SKM-1 treated with dmso at 0.1 percent for 144 hours (cell line): ENCODE results near the gene GAPT.

Experiments
- DNase-seq: peaks from one replicate; lab custom pipeline; 2025; ENCODE audit not compliant: unreplicated experiment; lab: John Stamatoyannopoulos, UW

The GAPT gene

DNA sequence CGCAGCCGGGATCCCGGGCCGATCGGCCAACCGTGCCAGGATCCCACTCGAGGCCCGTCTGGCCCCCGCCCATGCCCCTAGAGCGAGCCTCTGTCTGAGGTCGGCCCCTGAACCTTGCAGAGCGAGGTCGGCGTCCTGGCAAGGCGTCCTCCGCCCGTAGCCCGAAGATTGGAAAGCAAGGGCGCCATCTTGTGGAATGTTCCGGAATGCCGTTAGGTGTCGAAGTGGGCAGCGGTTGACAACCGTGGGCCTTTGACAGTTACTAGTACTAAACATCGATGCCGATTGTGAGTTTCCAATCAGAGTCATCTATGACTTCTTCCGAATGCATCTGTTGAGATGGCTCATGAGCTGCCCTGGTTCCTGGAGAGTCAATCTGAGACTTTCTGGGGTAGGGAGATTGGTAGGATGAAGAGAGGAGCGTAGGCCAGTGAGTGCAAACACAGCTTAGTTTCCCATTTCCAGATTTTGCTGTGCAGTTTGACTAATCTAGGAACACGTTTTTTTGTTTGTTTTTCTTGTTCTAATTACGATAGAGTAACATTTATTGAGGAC is 30.4 kb upstream of the GAPT start:
- peak; percentile 80 for DNase-seq

DNA sequence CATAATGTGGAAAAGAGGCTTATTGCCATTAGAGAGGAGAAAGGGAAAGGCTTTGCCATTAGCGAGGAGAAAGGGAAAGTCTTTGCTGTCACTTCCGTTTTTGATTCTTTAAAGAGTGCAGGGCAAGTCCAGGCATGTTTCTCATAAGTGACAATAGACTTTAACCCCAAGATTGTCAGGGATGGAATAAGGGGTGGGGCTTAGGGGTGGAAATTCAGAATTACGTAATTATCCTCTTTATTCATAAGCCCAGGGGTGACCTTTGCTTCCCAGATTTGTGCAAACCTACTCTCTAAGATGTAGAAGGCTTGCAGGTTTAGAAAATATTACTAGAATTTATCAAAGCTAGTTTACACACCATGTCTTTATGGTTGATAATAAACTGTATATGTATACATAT is 29.1 kb upstream of the GAPT start:
- peak; percentile 94 for DNase-seq

DNA sequence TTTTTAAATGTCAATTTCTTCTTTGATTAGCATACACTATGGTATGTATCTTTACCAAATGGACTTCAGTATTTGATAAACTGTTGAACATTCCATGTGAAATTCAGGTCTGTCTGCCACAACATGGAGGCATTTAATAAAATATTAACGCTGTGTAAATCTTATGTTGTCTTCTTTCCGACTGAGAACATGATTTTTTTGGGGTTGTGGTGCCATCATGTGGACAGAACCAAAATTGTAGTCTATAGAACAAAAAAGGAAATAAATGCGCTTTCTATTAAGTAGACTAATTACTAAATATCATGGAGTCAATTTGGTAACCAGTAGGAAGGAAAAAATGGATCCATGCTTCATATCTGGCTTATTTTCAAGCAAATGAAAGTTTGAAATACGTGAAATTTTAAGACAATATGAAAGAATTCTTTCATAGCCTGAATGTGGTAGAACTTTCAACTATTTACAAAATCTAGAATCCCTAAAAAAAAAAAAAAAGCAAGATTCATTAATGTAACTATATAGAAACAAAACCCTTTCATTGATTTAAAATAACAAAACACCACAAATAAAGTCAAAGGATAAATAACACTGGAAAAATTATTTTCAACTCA is 28.5 kb upstream of the GAPT start:
- peak; percentile 45 for DNase-seq

DNA sequence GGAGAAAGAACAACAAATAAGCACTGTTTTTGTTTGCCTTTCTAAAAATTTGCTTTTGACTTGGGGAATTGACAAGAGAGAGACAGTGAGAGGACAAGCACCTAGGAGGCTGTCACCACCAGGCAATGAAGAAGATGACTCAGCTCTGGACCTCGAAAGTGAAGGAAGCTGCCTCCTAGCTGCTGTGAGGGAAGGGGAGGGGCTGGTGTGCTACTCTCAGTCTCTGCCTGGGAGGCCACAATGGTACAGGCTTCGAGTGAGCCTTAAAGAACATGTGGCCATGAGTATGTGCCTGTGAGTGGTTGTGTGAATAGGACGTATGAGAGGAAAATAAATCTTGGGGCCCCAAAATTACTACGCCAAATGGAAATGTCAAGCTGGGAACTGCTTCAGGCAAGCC is 24.3 kb upstream of the GAPT start:
- DNase-seq: peak; percentile 67

DNA sequence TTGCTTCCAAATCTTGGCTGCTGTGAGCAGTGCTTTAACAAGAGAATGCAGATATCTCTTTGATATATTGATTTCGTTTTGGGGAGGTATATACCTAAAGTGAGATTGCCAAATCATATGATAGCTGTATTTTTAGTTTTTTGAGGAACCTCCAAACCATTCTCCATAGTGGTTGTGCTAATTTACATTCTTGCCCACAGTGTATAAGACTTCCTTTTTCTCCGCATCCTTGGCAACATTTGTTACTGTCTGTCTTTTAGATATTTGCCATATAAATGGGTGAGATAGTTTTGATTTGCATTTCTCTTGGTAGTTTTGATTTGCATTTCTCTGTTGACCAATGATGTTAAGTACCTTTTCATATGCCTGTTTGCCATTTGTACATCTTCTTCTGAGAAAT is 21.3 kb upstream of the GAPT start:
- peak; percentile 61 for DNase-seq

DNA sequence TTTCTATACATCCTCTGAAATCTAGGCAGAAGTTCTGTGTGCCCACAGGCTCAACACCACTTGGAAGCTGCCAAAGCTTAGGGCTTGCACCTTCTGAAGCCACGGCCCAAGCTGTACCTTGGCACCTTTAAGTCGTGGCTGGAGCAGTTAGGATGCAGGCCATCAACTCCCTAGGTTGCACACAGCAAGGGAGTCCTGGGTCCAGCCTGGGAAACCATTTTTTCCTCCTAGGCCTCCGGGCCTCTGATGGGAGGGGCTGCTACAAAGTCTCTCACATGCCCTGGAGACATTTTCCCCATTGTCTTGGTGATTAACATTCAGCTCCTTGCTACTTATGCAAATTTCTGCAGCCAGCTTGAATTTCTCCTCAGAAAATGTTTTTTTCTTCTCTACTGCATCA is 15.8 kb upstream of the GAPT start:
- DNase-seq: no peak

DNA sequence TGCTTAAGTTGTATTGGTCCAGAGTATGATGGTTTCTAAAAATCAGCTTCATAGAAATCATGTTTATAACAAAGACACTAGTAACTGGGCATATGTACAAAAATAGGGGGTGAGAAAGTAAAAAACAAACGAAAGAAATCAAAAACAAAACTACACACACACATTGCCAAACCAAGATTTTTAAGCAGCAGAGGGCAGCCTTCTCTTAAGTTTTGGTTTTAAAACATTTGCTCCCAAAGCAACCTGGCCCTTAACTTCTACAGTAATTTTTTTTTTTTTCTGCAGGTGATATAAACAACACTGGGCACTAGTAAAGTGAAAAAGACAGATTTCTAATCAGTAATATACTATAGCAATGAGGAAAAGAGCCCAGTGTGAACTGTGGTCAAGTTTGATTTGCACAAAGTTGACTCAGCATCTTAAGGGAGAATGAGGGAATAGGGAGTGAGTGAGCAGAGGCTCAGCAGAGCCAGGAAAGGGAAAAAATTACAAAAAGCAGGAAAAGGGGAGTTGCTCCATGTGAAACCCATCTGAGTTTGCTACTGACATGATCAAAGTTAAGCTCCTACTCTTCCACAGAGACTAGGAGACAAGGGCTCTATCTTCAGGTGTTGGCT is 13.4 kb upstream of the GAPT start:
- no peak for DNase-seq

DNA sequence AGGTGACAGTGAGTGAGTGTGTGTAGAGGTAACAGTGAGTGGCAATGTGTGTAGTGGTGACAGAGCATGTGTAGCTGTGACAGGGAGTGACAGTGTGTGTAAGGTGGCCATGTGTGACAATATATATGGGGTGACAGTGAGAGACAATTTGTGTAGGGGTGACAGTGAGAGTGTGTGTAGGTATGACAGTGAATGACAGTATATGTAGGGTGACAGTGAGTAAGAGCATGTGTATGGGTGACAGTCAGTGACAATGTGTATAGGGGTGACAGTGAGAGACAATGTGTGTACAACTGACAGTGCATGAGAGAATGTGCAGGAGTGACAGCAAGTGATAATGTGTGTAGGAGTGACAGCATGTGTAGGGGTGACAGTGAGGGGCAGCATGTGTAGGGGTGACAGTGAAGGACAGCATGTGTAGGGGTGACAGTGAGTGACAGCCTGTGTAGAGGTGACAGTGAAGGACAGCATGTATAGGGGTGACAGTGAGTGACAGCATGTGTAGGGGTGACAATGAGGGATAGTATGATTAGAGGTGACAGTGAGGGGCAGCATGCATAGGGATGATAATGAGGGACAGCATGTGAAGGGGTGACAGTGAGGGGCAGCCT is 10.1 kb upstream of the GAPT start:
- no peak for DNase-seq

DNA sequence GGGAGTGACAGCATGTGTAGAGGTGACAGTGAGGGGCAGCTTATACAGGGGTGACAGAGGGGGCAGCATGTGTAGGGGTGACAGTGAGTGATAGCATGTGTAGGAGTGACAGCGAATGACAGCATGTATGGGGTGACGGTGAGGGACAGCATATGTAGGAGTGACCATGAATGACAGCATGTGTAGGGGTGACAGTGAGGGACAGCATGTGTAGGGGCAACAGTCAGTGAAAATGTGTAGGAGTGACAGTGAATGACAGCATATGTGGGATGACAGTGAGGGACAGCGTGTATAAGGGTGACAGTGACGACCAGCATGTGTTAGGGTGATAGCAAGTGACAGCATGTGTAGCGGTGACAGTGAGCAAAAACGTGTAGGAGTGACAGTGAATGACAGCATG is 9.4 kb upstream of the GAPT start:
- no peak for DNase-seq

DNA sequence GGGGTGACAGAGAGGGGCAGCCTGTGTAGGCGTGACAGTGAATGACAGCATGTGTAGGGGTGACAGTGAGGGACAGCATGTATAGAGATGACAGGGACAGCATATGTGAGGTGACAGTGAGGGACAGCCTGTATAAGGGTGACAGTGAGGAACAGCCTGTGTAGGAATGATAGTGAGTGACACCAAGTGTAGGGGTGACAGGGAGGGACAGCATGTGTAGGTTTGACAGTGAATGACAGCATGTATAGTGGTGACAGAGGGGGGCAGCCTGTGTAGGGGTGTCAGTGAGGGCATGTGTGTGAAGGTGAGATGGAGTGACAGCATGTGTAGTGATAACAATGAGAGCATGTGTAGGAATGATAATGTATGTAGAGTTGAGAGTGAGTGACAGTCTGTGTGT is 8.7 kb upstream of the GAPT start:
- no peak for DNase-seq

DNA sequence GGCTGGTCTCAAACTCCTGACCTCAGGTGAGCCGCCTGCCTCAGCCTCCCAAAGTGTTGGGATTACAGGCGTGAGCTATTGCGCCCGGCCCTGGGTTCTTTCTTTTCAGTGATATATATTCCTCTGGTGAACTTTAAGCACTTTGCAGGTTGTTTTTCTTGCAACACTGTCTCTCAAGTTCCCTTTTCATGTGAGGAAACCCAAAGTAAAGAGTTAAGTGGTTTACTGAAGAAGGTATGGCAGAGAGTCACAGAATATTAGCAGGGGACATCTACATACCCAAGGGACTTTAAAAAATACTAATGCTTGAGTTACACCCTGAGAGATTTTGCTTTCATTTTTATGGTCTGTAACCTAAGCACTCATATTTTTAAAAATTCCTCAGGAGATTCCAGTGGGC is 6.7 kb upstream of the GAPT start:
- peak; percentile 79 for DNase-seq

DNA sequence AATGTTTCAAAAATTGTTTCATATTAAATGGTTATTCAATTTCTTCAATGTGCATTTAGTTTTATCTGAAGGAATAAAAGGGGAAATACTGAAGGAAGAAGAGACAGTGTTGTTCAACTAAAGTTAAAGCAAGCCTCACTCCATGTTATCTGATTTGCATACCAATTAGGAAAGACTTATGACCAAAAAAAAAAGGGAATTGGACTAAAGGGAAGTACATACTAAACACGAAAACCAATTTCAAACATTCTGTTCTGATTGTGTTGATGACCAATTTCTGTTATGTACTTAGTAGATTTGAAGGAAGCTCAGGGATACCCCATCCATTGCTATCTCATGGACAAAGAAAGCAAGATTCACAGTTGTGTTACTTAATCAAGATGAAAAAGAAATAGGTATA is 4.9 kb upstream of the GAPT start:
- peak; percentile 49 for DNase-seq

DNA sequence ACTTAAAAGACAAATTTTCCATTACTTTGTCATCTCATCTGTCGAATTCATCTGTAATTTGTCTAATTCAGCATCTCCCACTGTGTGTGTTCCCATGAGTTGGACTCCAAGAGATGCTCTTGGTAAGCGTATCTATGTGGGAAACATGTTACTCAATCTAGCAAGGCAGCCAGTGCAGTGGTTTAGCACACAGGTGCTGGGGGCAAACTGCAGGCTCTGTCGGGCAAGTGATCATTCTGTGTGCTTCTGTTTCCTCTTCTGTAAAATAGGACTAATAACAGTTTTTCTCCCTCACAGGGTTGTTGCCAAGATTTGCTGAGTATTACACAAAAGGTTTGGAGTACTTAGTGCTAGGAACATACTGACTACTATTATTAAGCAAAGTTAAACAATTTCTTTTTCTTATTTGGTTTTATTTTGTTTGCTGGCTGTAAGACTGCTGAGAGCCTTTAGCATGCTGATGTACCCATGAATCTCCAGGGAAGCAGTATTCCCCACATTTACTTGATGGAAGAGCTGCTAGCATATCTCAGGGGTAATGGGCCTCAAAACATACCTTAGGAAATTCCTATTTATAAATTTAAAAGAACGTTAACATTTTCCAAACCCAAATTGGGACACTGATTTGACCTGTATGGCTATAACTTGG is 709 bp upstream of the GAPT start:
- peak; percentile 75 for DNase-seq

DNA sequence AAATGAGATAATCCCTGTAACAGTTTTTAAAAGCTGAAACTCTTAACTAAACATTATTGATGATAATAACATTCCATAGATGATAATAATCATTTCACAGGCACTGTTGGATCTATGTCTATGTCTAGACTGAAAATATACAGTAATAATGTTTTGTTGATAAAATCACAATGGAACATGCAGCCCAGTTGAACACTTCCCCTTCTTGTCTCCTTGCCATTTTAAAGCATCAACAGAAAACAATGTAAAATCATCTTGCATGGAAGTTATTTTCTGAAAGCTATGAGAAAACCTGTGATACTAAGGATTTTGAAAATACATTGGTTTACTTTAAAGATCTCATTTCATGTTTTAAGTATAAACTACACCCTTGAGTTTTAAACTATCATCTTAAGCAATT is 1.9 kb downstream of the GAPT start:
- no peak for DNase-seq

DNA sequence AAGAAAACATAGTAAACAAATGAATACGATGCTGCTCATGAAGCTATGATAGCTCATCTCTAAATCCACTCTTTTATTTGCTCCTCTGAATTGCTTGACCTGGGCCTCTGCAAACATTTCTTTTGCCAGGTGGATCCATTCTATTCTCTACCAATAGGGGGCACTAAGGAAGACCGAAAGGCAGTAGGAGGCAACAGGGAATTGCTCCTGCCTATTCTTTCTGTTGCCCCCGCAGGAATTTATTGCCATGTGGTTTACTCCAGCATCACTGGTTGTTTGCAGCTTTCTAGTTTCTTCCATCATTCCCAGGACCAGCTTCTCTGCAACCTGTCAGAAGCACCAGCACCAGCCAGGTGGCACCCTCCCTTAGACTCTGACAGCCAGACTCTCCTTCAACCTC is 5.3 kb downstream of the GAPT start:
- no peak for DNase-seq

DNA sequence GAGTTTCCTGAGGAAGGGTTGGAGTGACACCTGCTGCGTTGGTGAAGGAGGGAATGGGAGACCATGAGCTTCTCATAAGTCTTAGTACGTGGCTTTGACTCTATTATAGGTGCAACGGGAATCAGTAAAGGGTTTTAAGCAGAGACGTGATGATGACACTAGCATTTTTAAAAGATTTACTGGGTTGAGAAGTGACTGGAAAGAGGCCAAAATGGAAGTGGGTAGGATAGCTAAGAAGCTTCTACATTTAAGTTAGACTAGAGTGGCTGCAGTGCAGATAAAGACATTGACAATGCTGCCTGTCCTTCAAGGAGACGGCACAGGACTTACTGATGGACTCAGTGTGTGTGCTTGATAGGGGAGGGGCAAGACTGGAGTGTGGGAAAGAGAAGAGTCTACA is 6.2 kb downstream of the GAPT start:
- DNase-seq: no peak

DNA sequence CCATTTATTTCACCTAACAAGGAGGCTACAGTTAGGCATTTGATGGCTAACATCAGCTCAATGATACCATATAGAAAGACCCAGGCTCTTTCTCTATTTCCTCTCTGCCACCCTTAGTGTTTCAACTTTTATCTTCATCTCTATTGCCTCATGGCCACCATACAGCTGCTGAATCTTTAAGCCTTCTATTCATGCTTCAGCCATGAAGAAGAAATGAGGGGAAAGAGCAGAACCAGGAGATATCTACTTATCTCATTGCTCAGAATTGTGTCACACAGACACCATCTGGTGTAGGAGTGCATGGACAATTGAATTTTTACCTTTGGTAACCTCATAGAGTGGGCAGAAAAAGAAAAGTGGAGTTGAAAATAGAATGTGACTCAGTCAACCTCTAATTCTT is 6.7 kb downstream of the GAPT start:
- no peak for DNase-seq

DNA sequence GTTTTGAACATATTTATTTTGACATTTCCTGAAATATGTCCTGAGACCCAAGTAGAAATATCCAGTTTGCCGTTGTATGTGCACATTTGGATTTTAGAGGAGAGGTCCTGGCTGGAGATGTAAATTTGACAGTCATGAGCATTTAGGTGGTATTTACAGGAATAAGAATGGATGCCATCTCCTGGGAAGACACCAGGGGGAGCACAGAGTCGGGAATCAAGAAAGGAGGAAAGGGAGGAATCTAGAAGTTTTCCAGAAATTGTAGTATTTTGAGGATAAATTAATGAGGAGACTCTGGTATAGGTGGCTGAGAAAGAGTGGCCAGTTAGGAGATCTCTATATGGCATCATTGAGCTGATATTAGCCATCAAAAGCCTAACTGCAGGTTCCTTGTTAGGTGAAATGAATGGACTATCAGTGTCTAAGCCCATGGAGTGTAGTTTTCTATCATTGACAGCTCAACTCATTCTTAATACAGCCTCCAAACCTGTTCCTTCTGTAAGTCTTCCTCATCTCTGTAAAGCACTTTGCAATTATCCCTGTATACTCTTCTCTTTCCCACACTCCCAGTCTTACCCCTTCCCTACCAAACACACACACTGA is 7.2 kb downstream of the GAPT start:
- DNase-seq: no peak

DNA sequence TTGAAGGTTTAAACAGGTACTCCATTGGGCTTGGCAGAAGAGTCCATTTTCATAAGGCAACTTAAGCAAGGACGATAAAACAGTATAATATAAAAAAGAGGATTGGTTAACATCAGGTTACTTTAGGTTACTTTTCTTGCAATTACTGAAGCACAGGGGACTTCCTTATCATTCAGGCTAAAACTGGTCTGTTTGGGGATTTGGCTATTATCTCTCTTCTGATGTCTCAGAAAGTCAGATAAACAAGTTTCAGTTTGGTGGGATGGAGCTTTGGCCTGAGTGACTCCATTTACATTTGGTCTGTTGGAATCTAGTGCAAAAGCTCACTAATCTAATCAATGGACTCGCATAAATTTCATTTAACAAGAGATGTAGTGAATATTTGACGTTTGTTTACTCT is 8.0 kb downstream of the GAPT start:
- DNase-seq: no peak

DNA sequence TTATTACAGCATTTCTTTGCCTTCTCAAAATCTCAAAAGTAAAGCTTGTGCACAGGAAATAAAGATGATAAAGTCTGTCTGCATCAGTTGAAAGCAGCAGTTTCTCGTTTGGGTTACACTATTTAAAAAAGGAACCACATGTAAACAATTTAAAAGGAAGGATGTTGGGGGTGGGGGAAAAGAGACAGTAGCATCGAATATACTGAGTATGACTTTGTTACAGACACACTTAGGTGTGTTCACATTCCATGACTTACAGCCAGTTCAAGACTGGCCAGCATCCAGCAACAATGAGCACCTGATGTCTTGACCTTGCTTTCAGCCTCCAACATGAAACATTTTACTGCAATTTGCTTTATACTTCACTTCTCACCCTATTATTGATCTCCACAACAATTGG is 8.7 kb downstream of the GAPT start:
- DNase-seq: no peak

DNA sequence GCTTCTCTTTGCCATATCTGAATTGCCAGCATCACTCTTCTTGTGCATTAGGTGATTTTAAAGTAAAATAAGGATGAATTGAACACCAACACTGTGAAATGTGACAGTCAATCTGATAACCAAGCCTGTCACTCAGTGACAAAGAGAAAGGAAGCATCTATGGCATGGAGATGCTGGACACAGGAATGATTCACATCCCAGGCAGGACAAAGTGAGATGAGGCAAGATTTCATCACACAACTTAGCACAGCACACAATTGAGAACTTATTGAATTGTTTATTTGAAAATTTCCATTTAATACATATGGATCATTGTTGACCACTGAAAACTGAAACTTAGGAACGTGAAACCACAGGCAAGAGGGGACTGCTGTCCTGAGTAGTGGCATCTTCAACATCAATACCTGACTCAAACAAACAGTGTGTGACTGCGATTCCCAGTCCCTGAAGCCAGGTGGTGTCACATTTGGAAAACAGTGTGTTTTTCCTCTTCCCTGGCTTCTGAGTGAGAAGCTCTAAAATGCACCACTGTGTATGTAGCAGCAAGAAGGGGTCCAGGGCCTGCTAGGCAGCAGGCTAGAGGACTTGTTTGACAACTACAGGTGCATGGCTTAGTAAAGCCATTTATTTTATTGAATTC is 10.7 kb downstream of the GAPT start:
- DNase-seq: no peak
